ENCODE data around the gene IARS1. TPM values are rescaled to one million over a fixed set of nuclear protein-coding genes. Genes with fewer than 3 reads are reported as not detected.

IARS1 gene
- total RNA-seq, 1 donor from 2014 or later, result 260 TPM

DNA sequence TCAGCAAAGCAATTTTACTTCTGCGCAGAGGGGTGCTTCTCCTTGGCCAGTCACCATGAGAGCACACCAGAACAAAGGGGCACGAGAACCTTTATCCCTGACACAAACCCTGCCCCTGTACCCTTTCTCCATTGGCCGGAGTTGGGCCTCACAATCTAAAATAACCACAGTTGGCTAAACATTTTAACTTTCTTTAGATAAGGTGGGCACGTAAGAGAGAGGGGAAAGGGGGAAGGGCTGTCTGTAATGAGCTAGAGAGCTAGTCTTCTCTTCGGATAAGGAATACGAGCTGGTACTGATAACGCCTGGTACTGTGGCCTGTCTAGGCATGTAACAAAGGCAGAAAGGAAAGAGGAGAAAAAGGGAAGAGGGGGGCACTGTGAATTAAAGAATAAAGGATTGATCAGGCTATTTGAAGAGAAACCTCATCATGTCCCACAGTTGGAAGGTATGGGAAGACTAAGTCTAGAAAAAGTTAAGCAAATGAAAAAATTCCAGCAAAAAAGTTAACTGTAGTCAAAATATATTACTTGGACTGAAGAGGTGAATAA lies 1.8 kb upstream of the IARS1 start:
- no peaks in the 10 kb centered on the region for H4K20me1 ChIP-seq (ENCODE audit: low read depth)
- H3K27me3 ChIP-seq, result no peaks in the 10 kb centered on the region
- no peak overlapping the region for H3K4me3 ChIP-seq
- H3K4me2 ChIP-seq, result no peak overlapping the region
- peaks cover 40% of the 10 kb centered on the region for H3K79me2 ChIP-seq (ENCODE audit: low read depth)
- H3K4me1 ChIP-seq, result peaks cover 14% of the 10 kb centered on the region
- DNase-seq (ENCODE audit: low spot score), result no peak
- H3K4me3 Mint-ChIP-seq, result peak overlapping the region; percentile 3
- no peak overlapping the region for H2AFZ ChIP-seq (replicated peaks)
- no peak overlapping the region for H3K9ac ChIP-seq
- H3K36me3 ChIP-seq, result peaks cover 3% of the 10 kb centered on the region
- H3K9me3 ChIP-seq (ENCODE audit: low read depth), result no peaks in the 10 kb centered on the region
- H3K36me3 Mint-ChIP-seq, result peaks cover 14% of the 10 kb centered on the region
- peaks cover 17% of the 10 kb centered on the region for H3F3A ChIP-seq (ENCODE audit: low read depth)
- H3K27ac ChIP-seq, result no peak overlapping the region
- TF ChIP-seq CTCF (IDR thresholded peaks at IDR 0.05) (no peak), EZH2phosphoT487 (IDR thresholded peaks at IDR 0.05) (no peak), EZH2 (IDR thresholded peaks at IDR 0.05) (no peak)
- peaks cover 23% of the 10 kb centered on the region for H3K4me1 Mint-ChIP-seq
- no peak overlapping the region for H3K27ac Mint-ChIP-seq
- peaks cover 2% of the 10 kb centered on the region for H3K27me3 Mint-ChIP-seq (ENCODE audit: insufficient read depth, low read depth)
- H3K9me3 Mint-ChIP-seq, result no peaks in the 10 kb centered on the region

- peaks cover 2% of the 10 kb centered on the region for H3K27me3 Mint-ChIP-seq (ENCODE audit: insufficient read depth, low read depth)
- peak overlapping the region; percentile 99 for H3K4me3 Mint-ChIP-seq
- peaks cover 50% of the 10 kb centered on the region for H3K79me2 ChIP-seq (ENCODE audit: low read depth)
- H3K4me1 Mint-ChIP-seq, result peaks cover 23% of the 10 kb centered on the region
- DNase-seq (ENCODE audit: low spot score), result peak; percentile 25
- no peaks in the 10 kb centered on the region for H3K27me3 ChIP-seq
- no peaks in the 10 kb centered on the region for H3K9me3 Mint-ChIP-seq
- H3K4me2 ChIP-seq, result peak overlapping the region; percentile 81
- peak overlapping the region; percentile 97 for H2AFZ ChIP-seq (replicated peaks)
- H3K27ac ChIP-seq, result no peak overlapping the region
- no peaks in the 10 kb centered on the region for H3K36me3 ChIP-seq
- H3K4me1 ChIP-seq, result peaks cover 14% of the 10 kb centered on the region
- peak overlapping the region; percentile 86 for H3K27ac Mint-ChIP-seq
- TF ChIP-seq EZH2 (IDR thresholded peaks at IDR 0.05) (no peak), CTCF (IDR thresholded peaks at IDR 0.05) (no peak), EZH2phosphoT487 (IDR thresholded peaks at IDR 0.05) (no peak)
- H4K20me1 ChIP-seq (ENCODE audit: low read depth), result no peaks in the 10 kb centered on the region
- no peaks in the 10 kb centered on the region for H3K9me3 ChIP-seq (ENCODE audit: low read depth)
- peak overlapping the region; percentile 88 for H3K4me3 ChIP-seq
- peak overlapping the region; percentile 53 for H3K9ac ChIP-seq
- H3K36me3 Mint-ChIP-seq, result peaks cover 21% of the 10 kb centered on the region
- peaks cover 17% of the 10 kb centered on the region for H3F3A ChIP-seq (ENCODE audit: low read depth)
Observed at GRCh38 chr9:92294297-92294676, 790 bp upstream of the IARS1 start.

- peaks cover 6% of the 10 kb centered on the region for H4K20me1 ChIP-seq (ENCODE audit: low read depth)
- peak overlapping the region; percentile 88 for H3K4me3 ChIP-seq
- Mint-ChIP-seq H3K9me3 (no peaks in the 10 kb centered on the region), H3K4me1 (peaks cover 23% of the 10 kb centered on the region), H3K27ac (peak overlapping the region; percentile 26), H3K36me3 (peaks cover 21% of the 10 kb centered on the region), H3K4me3 (peak overlapping the region; percentile 99), H3K27me3 (ENCODE audit: insufficient read depth, low read depth) (peaks cover 2% of the 10 kb centered on the region)
- H3K9me3 ChIP-seq (ENCODE audit: low read depth), result no peaks in the 10 kb centered on the region
- TF ChIP-seq EZH2 (IDR thresholded peaks at IDR 0.05) (no peak), CTCF (IDR thresholded peaks at IDR 0.05) (no peak), EZH2phosphoT487 (IDR thresholded peaks at IDR 0.05) (no peak)
- H3F3A ChIP-seq (ENCODE audit: low read depth), result peaks cover 17% of the 10 kb centered on the region
- peak overlapping the region; percentile 89 for H3K9ac ChIP-seq
- DNase-seq (ENCODE audit: low spot score), result no peak
- H3K27me3 ChIP-seq, result no peaks in the 10 kb centered on the region
- peaks cover 14% of the 10 kb centered on the region for H3K4me1 ChIP-seq
- no peaks in the 10 kb centered on the region for H3K36me3 ChIP-seq
- H3K4me2 ChIP-seq, result peak overlapping the region; percentile 99
- H2AFZ ChIP-seq (replicated peaks), result peak overlapping the region; percentile 77
- no peak overlapping the region for H3K27ac ChIP-seq
- H3K79me2 ChIP-seq (ENCODE audit: low read depth), result peaks cover 62% of the 10 kb centered on the region
Observed at GRCh38 chr9:92293075-92293354, 482 bp downstream of the IARS1 start.
